ENCODE data around the gene TGFBR3. TPM values are rescaled to one million over a fixed set of nuclear protein-coding genes. Genes with fewer than 3 reads are reported as not detected.

Gene TGFBR3
- polyA plus RNA-seq, 1 donor (not counting 4 experiments of a cell fraction or from before 2014, with no cell fraction given) = 1.2 TPM

DNA sequence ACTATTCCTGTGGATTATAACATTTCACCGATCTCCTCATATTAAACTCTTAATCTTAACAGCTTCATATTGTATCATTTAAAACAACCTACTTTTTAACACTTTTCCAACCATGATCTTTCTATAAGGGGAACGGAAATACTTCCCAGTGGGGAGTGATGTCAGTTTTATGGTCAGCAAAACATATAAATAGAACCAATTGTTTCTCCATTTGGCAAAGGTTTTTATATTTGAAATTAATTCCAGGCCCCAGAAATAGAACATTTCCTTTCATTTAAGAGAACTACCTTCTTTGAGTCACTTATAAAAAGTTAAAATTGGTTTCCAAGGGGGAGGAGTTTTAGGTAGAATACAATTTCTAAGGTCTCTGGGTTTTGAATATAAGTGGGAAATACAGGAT is 189.6 kb downstream of the TGFBR3 start:
- FAIRE-seq = no peak
- H3K79me2 ChIP-seq (ENCODE audit: control insufficient read depth, insufficient read depth, low read length) = no peaks in the 10 kb centered on the region

DNA sequence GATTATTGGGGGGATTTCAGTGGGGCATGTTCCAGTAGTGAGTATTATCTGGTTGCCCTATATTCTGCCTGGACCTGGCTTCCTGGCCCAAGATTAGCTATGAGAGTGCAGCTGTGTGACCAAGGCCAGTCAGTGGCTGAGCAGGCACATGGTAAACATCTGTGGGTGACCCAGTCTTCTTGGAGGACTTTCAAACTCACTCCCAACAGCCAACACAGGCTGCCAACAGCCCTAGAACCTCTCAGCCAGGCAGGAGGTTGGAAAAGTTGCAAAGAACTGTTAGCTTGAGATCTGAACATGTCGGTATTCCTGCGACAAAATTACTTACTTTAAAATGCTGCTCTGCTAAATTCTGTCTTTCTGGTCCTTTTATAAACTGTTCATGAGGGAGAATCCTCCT is 192.4 kb downstream of the TGFBR3 start:
- Histone ChIP-seq H4K20me1 (ENCODE audit: control insufficient read depth, extremely low read depth, insufficient read depth, low read length) (no peaks in the 10 kb centered on the region), H3K4me3 (ENCODE audit: control insufficient read depth in 2 of 3, extremely low read depth in 1 of 3, insufficient read depth in 2 of 3, low read depth in 1 of 3, low read length in 3 of 3) (no peak overlapping the region), H3K4me2 (ENCODE audit: control insufficient read depth, extremely low read depth, insufficient read depth, low read depth, low read length) (no peak overlapping the region), H3K36me3 (ENCODE audit: control insufficient read depth in 2 of 2, extremely low read depth in 1 of 2, insufficient read depth in 2 of 2, low read length in 2 of 2) (no peaks in the 10 kb centered on the region), H3K27me3 (ENCODE audit: control insufficient read depth, extremely low read depth, insufficient read depth, low read length) (no peaks in the 10 kb centered on the region), H3K4me1 (ENCODE audit: control insufficient read depth, extremely low read depth, insufficient read depth, low read length) (no peaks in the 10 kb centered on the region), H3K9me1 (ENCODE audit: control insufficient read depth, extremely low read depth, insufficient read depth, low read length) (no peaks in the 10 kb centered on the region), H2AFZ (ENCODE audit: control insufficient read depth, low read length) (no peak overlapping the region), H3K79me2 (ENCODE audit: control insufficient read depth, insufficient read depth, low read length) (no peaks in the 10 kb centered on the region), H3K27ac (ENCODE audit: control insufficient read depth, insufficient read depth, low read length) (no peak overlapping the region), H3K9ac (ENCODE audit: control insufficient read depth, extremely low read depth, insufficient read depth, low read length) (no peak overlapping the region), H3K9me3 (ENCODE audit: control insufficient read depth, low read depth, low read length) (no peaks in the 10 kb centered on the region)
- TF ChIP-seq, protein P1, sequence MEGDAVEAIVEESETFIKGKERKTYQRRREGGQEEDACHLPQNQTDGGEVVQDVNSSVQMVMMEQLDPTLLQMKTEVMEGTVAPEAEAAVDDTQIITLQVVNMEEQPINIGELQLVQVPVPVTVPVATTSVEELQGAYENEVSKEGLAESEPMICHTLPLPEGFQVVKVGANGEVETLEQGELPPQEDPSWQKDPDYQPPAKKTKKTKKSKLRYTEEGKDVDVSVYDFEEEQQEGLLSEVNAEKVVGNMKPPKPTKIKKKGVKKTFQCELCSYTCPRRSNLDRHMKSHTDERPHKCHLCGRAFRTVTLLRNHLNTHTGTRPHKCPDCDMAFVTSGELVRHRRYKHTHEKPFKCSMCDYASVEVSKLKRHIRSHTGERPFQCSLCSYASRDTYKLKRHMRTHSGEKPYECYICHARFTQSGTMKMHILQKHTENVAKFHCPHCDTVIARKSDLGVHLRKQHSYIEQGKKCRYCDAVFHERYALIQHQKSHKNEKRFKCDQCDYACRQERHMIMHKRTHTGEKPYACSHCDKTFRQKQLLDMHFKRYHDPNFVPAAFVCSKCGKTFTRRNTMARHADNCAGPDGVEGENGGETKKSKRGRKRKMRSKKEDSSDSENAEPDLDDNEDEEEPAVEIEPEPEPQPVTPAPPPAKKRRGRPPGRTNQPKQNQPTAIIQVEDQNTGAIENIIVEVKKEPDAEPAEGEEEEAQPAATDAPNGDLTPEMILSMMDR (optimal IDR thresholded peaks at IDR 0.05 in 1 of 3, IDR thresholded peaks at IDR 0.05 in 1 of 3, conservative IDR thresholded peaks at IDR 0.05 in 1 of 3; ENCODE audit: extremely low read depth in 1 of 3, insufficient read depth in 2 of 3, low read length in 3 of 3) = no peak
- FAIRE-seq (no peak), DNase-seq (ENCODE audit: low read depth, low spot score) (no peak)
- dilution Hi-C loops (cut with MboI; ENCODE audit: extremely low pct_ligation_motif_present, low sequenced_read_pairs) = no loop called here

More for the DNA sequence above, 189.6 kb downstream of the TGFBR3 start:
- H4K20me1 ChIP-seq (ENCODE audit: control insufficient read depth, extremely low read depth, insufficient read depth, low read length) = no peaks in the 10 kb centered on the region
- no peak overlapping the region for H3K4me2 ChIP-seq (ENCODE audit: control insufficient read depth, extremely low read depth, insufficient read depth, low read depth, low read length)
- H3K4me3 ChIP-seq (ENCODE audit: control insufficient read depth in 2 of 3, extremely low read depth in 1 of 3, insufficient read depth in 2 of 3, low read depth in 1 of 3, low read length in 3 of 3) = no peak overlapping the region
- no peaks in the 10 kb centered on the region for H3K9me3 ChIP-seq (ENCODE audit: control insufficient read depth, low read depth, low read length)
- TF ChIP-seq EZH2 (IDR thresholded peaks at IDR 0.05; ENCODE audit: low read length) = no peak
- TF ChIP-seq, protein P1 (optimal IDR thresholded peaks at IDR 0.05 in 1 of 3, IDR thresholded peaks at IDR 0.05 in 1 of 3, conservative IDR thresholded peaks at IDR 0.05 in 1 of 3; ENCODE audit: extremely low read depth in 1 of 3, insufficient read depth in 2 of 3, low read length in 3 of 3) = no peak
- no peaks in the 10 kb centered on the region for H3K27me3 ChIP-seq (ENCODE audit: control insufficient read depth, extremely low read depth, insufficient read depth, low read length)
- H3K27ac ChIP-seq (ENCODE audit: control insufficient read depth, insufficient read depth, low read length) = no peak overlapping the region
- no peaks in the 10 kb centered on the region for H3K36me3 ChIP-seq (ENCODE audit: control insufficient read depth in 2 of 2, extremely low read depth in 1 of 2, insufficient read depth in 2 of 2, low read length in 2 of 2)
- no peak overlapping the region for H2AFZ ChIP-seq (ENCODE audit: control insufficient read depth, low read length)
- no peaks in the 10 kb centered on the region for H3K4me1 ChIP-seq (ENCODE audit: control insufficient read depth, extremely low read depth, insufficient read depth, low read length)
- dilution Hi-C loops (cut with MboI; ENCODE audit: extremely low pct_ligation_motif_present, low sequenced_read_pairs) = no loop called here
- no peak for DNase-seq (ENCODE audit: low read depth, low spot score)
- H3K9me1 ChIP-seq (ENCODE audit: control insufficient read depth, extremely low read depth, insufficient read depth, low read length) = no peaks in the 10 kb centered on the region
- H3K9ac ChIP-seq (ENCODE audit: control insufficient read depth, extremely low read depth, insufficient read depth, low read length) = no peak overlapping the region

Measured in keratinocyte (primary cell).